ENCODE measurements around the gene FITM1. TPM values are rescaled to one million over a fixed set of nuclear protein-coding genes. Genes with fewer than 3 reads are reported as not detected.

The FITM1 gene
- polyA plus RNA-seq, 3 donors: 2.1 TPM; not detected in 2

- Mint-ChIP-seq H3K4me3 (no peak overlapping the region), H3K9me3 (no peaks in the 10 kb centered on the region), H3K4me1 (no peaks in the 10 kb centered on the region), H3K27me3 (ENCODE audit: low read depth in 3 of 3) (peaks cover 0 to 1% (median 0%) of the 10 kb centered on the region in 3 donors), H3K27ac (peak overlapping the region in 1 of 7 donors; percentile 47), H3K36me3 (peaks cover 78 to 97% of the 10 kb centered on the region in 2 donors)
- H3K36me3 ChIP-seq (replicated peaks in 1 of 2; ENCODE audit: control insufficient read depth in 1 of 2, insufficient read depth in 2 of 2, low read length in 2 of 2): peaks cover 75 to 97% of the 10 kb centered on the region in 2 donors
- DNase-seq: no peak
- H3K27me3 ChIP-seq (ENCODE audit: control insufficient read depth in 2 of 2, insufficient read depth in 2 of 2, low read length in 2 of 2): no peaks in the 10 kb centered on the region
- H3K9ac ChIP-seq (ENCODE audit: insufficient read depth, low read length, poor library complexity, severe bottlenecking): no peak overlapping the region
- H4K20me1 ChIP-seq (ENCODE audit: insufficient read depth, low read length): no peaks in the 10 kb centered on the region
- no peaks in the 10 kb centered on the region for H3K4me1 ChIP-seq (ENCODE audit: control insufficient read depth in 1 of 2, insufficient read depth in 2 of 2, low read length in 2 of 2)
- no peak overlapping the region for H3K4me2 ChIP-seq (replicated peaks; ENCODE audit: extremely low read depth, low read length, poor library complexity, severe bottlenecking)
- 95% methylated on average over 7 of the region's 14 CpGs for WGBS (ENCODE audit: insufficient coverage)
- H3K79me2 ChIP-seq (ENCODE audit: insufficient read depth, low read length): no peaks in the 10 kb centered on the region
- no peak overlapping the region for H3K27ac ChIP-seq (ENCODE audit: low read depth in 1 of 2, low read length in 2 of 2)
- H3K4me3 ChIP-seq (replicated peaks in 1 of 3; ENCODE audit: low read depth in 2 of 3, low read length in 3 of 3): no peak overlapping the region
- intact Hi-C loops (cut with micrococcal nuclease): no loop called here
- TF ChIP-seq, protein P1, sequence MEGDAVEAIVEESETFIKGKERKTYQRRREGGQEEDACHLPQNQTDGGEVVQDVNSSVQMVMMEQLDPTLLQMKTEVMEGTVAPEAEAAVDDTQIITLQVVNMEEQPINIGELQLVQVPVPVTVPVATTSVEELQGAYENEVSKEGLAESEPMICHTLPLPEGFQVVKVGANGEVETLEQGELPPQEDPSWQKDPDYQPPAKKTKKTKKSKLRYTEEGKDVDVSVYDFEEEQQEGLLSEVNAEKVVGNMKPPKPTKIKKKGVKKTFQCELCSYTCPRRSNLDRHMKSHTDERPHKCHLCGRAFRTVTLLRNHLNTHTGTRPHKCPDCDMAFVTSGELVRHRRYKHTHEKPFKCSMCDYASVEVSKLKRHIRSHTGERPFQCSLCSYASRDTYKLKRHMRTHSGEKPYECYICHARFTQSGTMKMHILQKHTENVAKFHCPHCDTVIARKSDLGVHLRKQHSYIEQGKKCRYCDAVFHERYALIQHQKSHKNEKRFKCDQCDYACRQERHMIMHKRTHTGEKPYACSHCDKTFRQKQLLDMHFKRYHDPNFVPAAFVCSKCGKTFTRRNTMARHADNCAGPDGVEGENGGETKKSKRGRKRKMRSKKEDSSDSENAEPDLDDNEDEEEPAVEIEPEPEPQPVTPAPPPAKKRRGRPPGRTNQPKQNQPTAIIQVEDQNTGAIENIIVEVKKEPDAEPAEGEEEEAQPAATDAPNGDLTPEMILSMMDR (IDR thresholded peaks at IDR 0.05): no peak
- H3K9me3 ChIP-seq (replicated peaks in 1 of 2; ENCODE audit: control insufficient read depth in 1 of 2, insufficient read depth in 1 of 2, low read length in 2 of 2): no peaks in the 10 kb centered on the region
- no peak overlapping the region for H2AFZ ChIP-seq (ENCODE audit: insufficient read depth, low read depth, low read length, poor library complexity, severe bottlenecking)
These were observed 49.0 kb downstream of the FITM1 start for GRCh38 chr14:24179294-24179960.

- H3K9ac ChIP-seq (ENCODE audit: insufficient read depth, low read length, poor library complexity, severe bottlenecking): no peak overlapping the region
- H3K4me1 ChIP-seq (ENCODE audit: control insufficient read depth in 1 of 2, insufficient read depth in 2 of 2, low read length in 2 of 2): no peaks in the 10 kb centered on the region
- H3K4me3 ChIP-seq (replicated peaks in 1 of 3; ENCODE audit: low read depth in 2 of 3, low read length in 3 of 3): no peak overlapping the region
- no peak overlapping the region for H2AFZ ChIP-seq (ENCODE audit: insufficient read depth, low read depth, low read length, poor library complexity, severe bottlenecking)
- H3K27ac ChIP-seq (ENCODE audit: low read depth in 1 of 2, low read length in 2 of 2): no peak overlapping the region
- Mint-ChIP-seq H3K27ac (no peak overlapping the region), H3K9me3 (no peaks in the 10 kb centered on the region), H3K27me3 (ENCODE audit: low read depth in 3 of 3) (peaks cover 0 to 1% (median 0%) of the 10 kb centered on the region in 3 donors), H3K4me1 (no peaks in the 10 kb centered on the region), H3K4me3 (no peak overlapping the region), H3K36me3 (peaks cover 76 to 97% of the 10 kb centered on the region in 2 donors)
- intact Hi-C loops (cut with micrococcal nuclease): no loop called here
- 93% methylated on average over 11 of the region's 18 CpGs for WGBS (ENCODE audit: insufficient coverage)
- H4K20me1 ChIP-seq (ENCODE audit: insufficient read depth, low read length): no peaks in the 10 kb centered on the region
- no peak for DNase-seq
- no peaks in the 10 kb centered on the region for H3K79me2 ChIP-seq (ENCODE audit: insufficient read depth, low read length)
- no peaks in the 10 kb centered on the region for H3K27me3 ChIP-seq (ENCODE audit: control insufficient read depth in 2 of 2, insufficient read depth in 2 of 2, low read length in 2 of 2)
- H3K9me3 ChIP-seq (replicated peaks in 1 of 2; ENCODE audit: control insufficient read depth in 1 of 2, insufficient read depth in 1 of 2, low read length in 2 of 2): no peaks in the 10 kb centered on the region
- no peak overlapping the region for H3K4me2 ChIP-seq (replicated peaks; ENCODE audit: extremely low read depth, low read length, poor library complexity, severe bottlenecking)
- peaks cover 72 to 96% of the 10 kb centered on the region in 2 donors for H3K36me3 ChIP-seq (replicated peaks in 1 of 2; ENCODE audit: control insufficient read depth in 1 of 2, insufficient read depth in 2 of 2, low read length in 2 of 2)
- TF ChIP-seq, protein P1 (IDR thresholded peaks at IDR 0.05): no peak
These were observed 49.7 kb downstream of the FITM1 start for GRCh38 chr14:24179961-24180796.
